ENCODE data around the gene ARHGEF4. TPM values are rescaled to one million over a fixed set of nuclear protein-coding genes. Genes with fewer than 3 reads are reported as not detected.

ARHGEF4 gene
- total RNA-seq, 1 experiment from 2014 or later = 12.6 TPM

GRCh38 chr2:130795431-130795830 lies 41.3 kb upstream of the ARHGEF4 start:
- Histone ChIP-seq H2AK5ac (ENCODE audit: insufficient read length, low read length) (no peak overlapping the region), H3K56ac (ENCODE audit: insufficient read length, low read depth, low read length) (no peak overlapping the region), H3K79me1 (ENCODE audit: insufficient read depth, low read depth, low read length, poor library complexity, severe bottlenecking) (no peaks in the 10 kb centered on the region), H3K27me3 (ENCODE audit: insufficient read depth, low read length) (no peaks in the 10 kb centered on the region; the same call in 1 of the 2 replicates), H4K5ac (ENCODE audit: insufficient read length, low read depth, low read length) (no peak overlapping the region), H2BK5ac (ENCODE audit: insufficient read length, low read length) (no peak overlapping the region), H3K23me2 (ENCODE audit: insufficient read length, low read depth, low read length, poor library complexity, severe bottlenecking) (peaks cover 12% of the 10 kb centered on the region), H3K79me2 (ENCODE audit: insufficient read depth, low read length) (no peaks in the 10 kb centered on the region), H3K23ac (ENCODE audit: insufficient read length, low read depth, low read length) (no peak overlapping the region), H3K9me3 (ENCODE audit: control insufficient read depth, low read depth, low read length) (no peaks in the 10 kb centered on the region), H3T11ph (ENCODE audit: low read length) (no peak overlapping the region), H3K14ac (ENCODE audit: insufficient read depth, low read length) (no peak overlapping the region), H3K4ac (ENCODE audit: low read depth, low read length) (no peak overlapping the region), H2BK120ac (ENCODE audit: low read depth, low read length, poor library complexity, severe bottlenecking) (no peak overlapping the region), H4K20me1 (ENCODE audit: control insufficient read depth, insufficient read depth, insufficient read length) (no peaks in the 10 kb centered on the region), H2BK20ac (ENCODE audit: low read depth, low read length, poor library complexity, severe bottlenecking) (no peak overlapping the region), H2BK15ac (ENCODE audit: low read depth, low read length) (no peak overlapping the region), H3K4me1 (ENCODE audit: insufficient read depth, low read length) (no peaks in the 10 kb centered on the region), H2BK12ac (ENCODE audit: insufficient read length, low read depth, low read length) (no peak overlapping the region), H4K91ac (ENCODE audit: insufficient read length, low read depth, low read length) (no peak overlapping the region), H3K9ac (ENCODE audit: extremely low read depth, insufficient read length, low read length) (no peak overlapping the region), H3K18ac (ENCODE audit: insufficient read length, low read depth, low read length) (no peak overlapping the region), H4K8ac (replicated peaks; ENCODE audit: insufficient read length, low read depth, low read length) (no peak overlapping the region), H2AFZ (ENCODE audit: low read length) (no peak overlapping the region), H3K27ac (ENCODE audit: insufficient read length, low read depth, low read length) (no peak overlapping the region), H3K4me2 (ENCODE audit: insufficient read depth, insufficient read length, low read length) (no peak overlapping the region)
- H3K9me3 Mint-ChIP-seq = no peaks in the 10 kb centered on the region
- peaks cover 24 to 28% of the 10 kb centered on the region in 2 experiments for H3K4me1 Mint-ChIP-seq
- H3K4me3 Mint-ChIP-seq = no peak overlapping the region
- peaks cover 18% of the 10 kb centered on the region for H3K27me3 Mint-ChIP-seq (ENCODE audit: low read depth)
- no peaks in the 10 kb centered on the region for H3K36me3 Mint-ChIP-seq (ENCODE audit: insufficient read depth in 1 of 3, low read depth in 3 of 3)
- no peak for TF ChIP-seq CTCF (conservative IDR thresholded peaks at IDR 0.05)
- no peak for DNase-seq
- no peak overlapping the region for H3K27ac Mint-ChIP-seq
- no CpG with 5 or more reads among the region's 2 CpGs for WGBS (ENCODE audit: extremely low coverage, insufficient read length, low lambda C conversion rate)
